Measurements from ENCODE around the gene RTEL1.

Gene RTEL1

GRCh38 chr20:63691711-63692435 is 33.8 kb downstream of the RTEL1 start:
- WGBS, 2 experiments (ENCODE audit: insufficient coverage in 2 of 2), result 93 to 94% methylated on average over 18 to 21 of the region's 21 CpGs

GRCh38 chr20:63692436-63693082 is 34.4 kb downstream of the RTEL1 start:
- Histone ChIP-seq H3K4me1 (ENCODE audit: control insufficient read depth, insufficient read depth, low read length, poor library complexity, severe bottlenecking) (peaks cover 5% of the 10 kb centered on the region), H3K36me3 (ENCODE audit: control insufficient read depth, insufficient read depth, low read length) (peaks cover 6% of the 10 kb centered on the region), H3K27ac (ENCODE audit: low read depth, low read length, severe bottlenecking) (peak overlapping the region; percentile 16), H3K9me3 (ENCODE audit: control insufficient read depth, low read length) (no peaks in the 10 kb centered on the region), H3K4me3 (ENCODE audit: extremely low read depth, insufficient read depth, low read length, poor library complexity, severe bottlenecking) (no peak overlapping the region)
- 92 to 94% methylated on average over 15 to 17 of the region's 20 CpGs for WGBS, 2 experiments (ENCODE audit: insufficient coverage in 2 of 2)

More at GRCh38 chr20:63691711-63692435, 33.8 kb downstream of the RTEL1 start:
- Histone ChIP-seq H3K4me1 (ENCODE audit: control insufficient read depth, insufficient read depth, low read length, poor library complexity, severe bottlenecking) (peaks cover 10% of the 10 kb centered on the region), H3K27ac (ENCODE audit: low read depth, low read length, severe bottlenecking) (peak overlapping the region; percentile 16), H3K4me3 (ENCODE audit: extremely low read depth, insufficient read depth, low read length, poor library complexity, severe bottlenecking) (no peak overlapping the region), H3K36me3 (ENCODE audit: control insufficient read depth, insufficient read depth, low read length) (peaks cover 6% of the 10 kb centered on the region), H3K9me3 (ENCODE audit: control insufficient read depth, low read length) (no peaks in the 10 kb centered on the region)

GRCh38 chr20:63693083-63693732 is 35.1 kb downstream of the RTEL1 start:
- Histone ChIP-seq H3K9me3 (ENCODE audit: control insufficient read depth, low read length) (no peaks in the 10 kb centered on the region), H3K4me1 (ENCODE audit: control insufficient read depth, insufficient read depth, low read length, poor library complexity, severe bottlenecking) (peaks cover 11% of the 10 kb centered on the region), H3K27ac (ENCODE audit: low read depth, low read length, severe bottlenecking) (no peak overlapping the region), H3K4me3 (ENCODE audit: extremely low read depth, insufficient read depth, low read length, poor library complexity, severe bottlenecking) (no peak overlapping the region), H3K36me3 (ENCODE audit: control insufficient read depth, insufficient read depth, low read length) (peaks cover 6% of the 10 kb centered on the region)
- 97 to 100% methylated on average over 7 to 8 of the region's 10 CpGs for WGBS, 2 experiments (ENCODE audit: insufficient coverage in 2 of 2)

DNA sequence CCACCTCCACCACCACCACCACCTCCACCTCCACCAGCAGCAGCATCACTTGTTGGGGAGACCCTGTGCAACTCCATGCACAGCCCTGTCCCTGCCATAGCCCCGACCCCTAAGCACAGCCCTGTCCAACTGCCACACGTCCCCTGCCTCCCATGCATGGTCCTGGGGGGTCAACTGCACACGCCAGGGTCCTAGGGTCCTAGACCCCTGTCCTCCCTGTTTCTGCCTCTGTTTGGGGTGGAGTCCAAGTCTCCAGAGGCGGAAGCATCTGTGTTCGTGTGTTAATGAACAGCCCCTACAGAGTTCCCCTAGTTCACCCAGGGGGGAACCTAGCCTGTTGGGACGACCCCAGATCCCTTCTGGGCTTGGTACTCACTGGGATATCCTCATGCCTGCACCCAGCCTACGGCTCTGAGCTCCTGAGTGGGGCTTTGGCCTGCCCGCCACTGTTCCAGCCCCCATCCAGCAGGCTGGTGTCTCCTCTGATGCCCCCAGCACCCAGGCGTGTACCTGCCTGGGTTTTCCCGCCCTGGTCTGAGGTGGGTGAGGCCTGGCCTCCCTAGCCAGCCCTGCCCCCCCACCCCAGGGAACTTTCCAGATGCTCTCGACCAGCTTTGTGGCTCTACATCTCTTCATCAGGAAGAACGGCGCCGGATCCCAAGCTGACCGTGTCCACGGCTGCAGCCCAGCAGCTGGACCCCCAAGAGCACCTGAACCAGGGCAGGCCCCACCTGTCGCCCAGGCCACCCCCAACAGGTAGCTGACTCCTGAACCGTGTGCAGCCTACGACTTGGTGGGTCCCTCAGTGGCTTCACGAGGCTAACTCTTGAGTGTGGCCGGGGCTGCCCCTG is 35.8 kb downstream of the RTEL1 start:
- 95 to 96% methylated on average over 12 to 21 of the region's 21 CpGs for WGBS, 2 experiments (ENCODE audit: insufficient coverage in 2 of 2)
- Histone ChIP-seq H3K27ac (ENCODE audit: low read depth, low read length, severe bottlenecking) (no peak overlapping the region), H3K9me3 (ENCODE audit: control insufficient read depth, low read length) (no peaks in the 10 kb centered on the region), H3K36me3 (ENCODE audit: control insufficient read depth, insufficient read depth, low read length) (peaks cover 6% of the 10 kb centered on the region), H3K4me3 (ENCODE audit: extremely low read depth, insufficient read depth, low read length, poor library complexity, severe bottlenecking) (no peak overlapping the region), H3K4me1 (ENCODE audit: control insufficient read depth, insufficient read depth, low read length, poor library complexity, severe bottlenecking) (peaks cover 18% of the 10 kb centered on the region)

DNA sequence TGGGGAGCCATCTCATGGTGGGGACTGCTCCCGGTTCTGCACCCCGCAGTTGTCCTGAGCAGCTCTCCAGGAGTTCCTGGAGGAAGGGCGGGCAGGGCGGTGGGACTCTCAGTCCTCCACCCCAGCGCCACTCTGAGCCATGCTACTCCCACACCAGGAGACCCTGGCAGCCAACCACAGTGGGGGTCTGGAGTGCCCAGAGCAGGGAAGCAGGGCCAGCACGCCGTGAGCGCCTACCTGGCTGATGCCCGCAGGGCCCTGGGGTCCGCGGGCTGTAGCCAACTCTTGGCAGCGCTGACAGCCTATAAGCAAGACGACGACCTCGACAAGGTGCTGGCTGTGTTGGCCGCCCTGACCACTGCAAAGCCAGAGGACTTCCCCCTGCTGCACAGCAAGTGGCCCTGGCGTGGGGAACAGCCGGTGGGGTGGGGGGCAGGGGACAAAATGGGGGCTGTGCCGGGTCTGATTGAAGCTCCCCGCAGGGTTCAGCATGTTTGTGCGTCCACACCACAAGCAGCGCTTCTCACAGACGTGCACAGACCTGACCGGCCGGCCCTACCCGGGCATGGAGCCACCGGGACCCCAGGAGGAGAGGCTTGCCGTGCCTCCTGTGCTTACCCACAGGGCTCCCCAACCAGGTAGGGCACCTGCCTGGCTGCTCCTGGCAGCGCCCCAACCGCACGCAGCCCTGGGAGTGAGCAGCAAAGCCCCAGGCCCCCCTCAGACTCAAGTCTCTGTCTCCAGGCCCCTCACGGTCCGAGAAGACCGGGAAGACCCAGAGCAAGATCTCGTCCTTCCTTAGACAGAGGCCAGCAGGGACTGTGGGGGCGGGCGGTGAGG is 36.7 kb downstream of the RTEL1 start:
- Histone ChIP-seq H3K36me3 (ENCODE audit: control insufficient read depth, insufficient read depth, low read length) (peaks cover 7% of the 10 kb centered on the region), H3K4me1 (ENCODE audit: control insufficient read depth, insufficient read depth, low read length, poor library complexity, severe bottlenecking) (peaks cover 27% of the 10 kb centered on the region), H3K27ac (ENCODE audit: low read depth, low read length, severe bottlenecking) (no peak overlapping the region), H3K9me3 (ENCODE audit: control insufficient read depth, low read length) (no peaks in the 10 kb centered on the region), H3K4me3 (ENCODE audit: extremely low read depth, insufficient read depth, low read length, poor library complexity, severe bottlenecking) (no peak overlapping the region)
- WGBS, 2 experiments (ENCODE audit: insufficient coverage in 2 of 2), result 95 to 96% methylated on average over 35 to 36 of the region's 37 CpGs

GRCh38 chr20:63695424-63696305 is 37.6 kb downstream of the RTEL1 start:
- Histone ChIP-seq H3K27ac (ENCODE audit: low read depth, low read length, severe bottlenecking) (no peak overlapping the region), H3K9me3 (ENCODE audit: control insufficient read depth, low read length) (no peaks in the 10 kb centered on the region), H3K4me1 (ENCODE audit: control insufficient read depth, insufficient read depth, low read length, poor library complexity, severe bottlenecking) (peaks cover 28% of the 10 kb centered on the region), H3K36me3 (ENCODE audit: control insufficient read depth, insufficient read depth, low read length) (peaks cover 10% of the 10 kb centered on the region), H3K4me3 (ENCODE audit: extremely low read depth, insufficient read depth, low read length, poor library complexity, severe bottlenecking) (no peak overlapping the region)
- WGBS, 2 experiments (ENCODE audit: insufficient coverage in 2 of 2), result 94 to 96% methylated on average over 21 to 25 of the region's 25 CpGs

- Histone ChIP-seq H3K27ac (ENCODE audit: low read depth, low read length, severe bottlenecking) (no peak overlapping the region), H3K4me1 (ENCODE audit: control insufficient read depth, insufficient read depth, low read length, poor library complexity, severe bottlenecking) (peaks cover 28% of the 10 kb centered on the region), H3K9me3 (ENCODE audit: control insufficient read depth, low read length) (no peaks in the 10 kb centered on the region), H3K36me3 (ENCODE audit: control insufficient read depth, insufficient read depth, low read length) (peaks cover 10% of the 10 kb centered on the region), H3K4me3 (ENCODE audit: extremely low read depth, insufficient read depth, low read length, poor library complexity, severe bottlenecking) (no peak overlapping the region)
- 67 to 70% methylated on average over 2 to 5 of the region's 6 CpGs for WGBS, 2 experiments (ENCODE audit: insufficient coverage in 2 of 2)
Observed at GRCh38 chr20:63696306-63696627, 38.2 kb downstream of the RTEL1 start.

GRCh38 chr20:63696628-63697356 is 38.7 kb downstream of the RTEL1 start, which contains the start of gene TNFRSF6B:
Gene TNFRSF6B, plus strand, starts transcription at chr20:63696652. Its CDS starts 116 bp downstream, at chr20:63696768.
- 83 to 85% methylated on average over 37 to 52 of the region's 52 CpGs for WGBS, 2 experiments (ENCODE audit: insufficient coverage in 2 of 2)
- Histone ChIP-seq H3K36me3 (ENCODE audit: control insufficient read depth, insufficient read depth, low read length) (peaks cover 10% of the 10 kb centered on the region), H3K4me1 (ENCODE audit: control insufficient read depth, insufficient read depth, low read length, poor library complexity, severe bottlenecking) (peaks cover 28% of the 10 kb centered on the region), H3K27ac (ENCODE audit: low read depth, low read length, severe bottlenecking) (no peak within 1 kb of the TSS), H3K4me3 (ENCODE audit: extremely low read depth, insufficient read depth, low read length, poor library complexity, severe bottlenecking) (no peak within 1 kb of the TSS), H3K9me3 (ENCODE audit: control insufficient read depth, low read length) (no peaks in the 10 kb centered on the region)

All from mesodermal cell (in vitro differentiated cells).